Measurements from ENCODE around the gene GALR3.

GALR3 gene

DNA sequence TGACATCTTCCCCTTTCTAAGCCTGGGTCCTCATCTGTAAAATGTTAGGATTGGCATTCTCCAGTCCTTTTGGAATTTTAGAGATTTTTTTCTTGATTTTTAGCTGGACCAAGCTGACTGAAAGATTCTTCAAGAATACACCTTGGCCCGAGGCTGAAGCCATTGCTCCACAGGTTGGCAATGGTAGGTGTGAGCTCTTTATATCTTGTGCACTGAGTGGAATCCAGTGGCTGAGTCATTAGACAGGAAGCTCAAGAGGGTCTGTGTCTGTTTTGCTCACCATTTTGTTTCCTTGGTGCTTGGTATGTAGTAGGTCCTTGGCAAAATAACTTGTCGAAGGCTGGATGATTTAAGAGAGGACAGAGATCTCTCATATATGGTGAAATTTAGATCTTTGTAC lies 32.3 kb downstream of the GALR3 start:
- DNase-seq (ENCODE audit: extremely low read depth in 1 of 2, low read depth in 1 of 2), result no peak

DNA sequence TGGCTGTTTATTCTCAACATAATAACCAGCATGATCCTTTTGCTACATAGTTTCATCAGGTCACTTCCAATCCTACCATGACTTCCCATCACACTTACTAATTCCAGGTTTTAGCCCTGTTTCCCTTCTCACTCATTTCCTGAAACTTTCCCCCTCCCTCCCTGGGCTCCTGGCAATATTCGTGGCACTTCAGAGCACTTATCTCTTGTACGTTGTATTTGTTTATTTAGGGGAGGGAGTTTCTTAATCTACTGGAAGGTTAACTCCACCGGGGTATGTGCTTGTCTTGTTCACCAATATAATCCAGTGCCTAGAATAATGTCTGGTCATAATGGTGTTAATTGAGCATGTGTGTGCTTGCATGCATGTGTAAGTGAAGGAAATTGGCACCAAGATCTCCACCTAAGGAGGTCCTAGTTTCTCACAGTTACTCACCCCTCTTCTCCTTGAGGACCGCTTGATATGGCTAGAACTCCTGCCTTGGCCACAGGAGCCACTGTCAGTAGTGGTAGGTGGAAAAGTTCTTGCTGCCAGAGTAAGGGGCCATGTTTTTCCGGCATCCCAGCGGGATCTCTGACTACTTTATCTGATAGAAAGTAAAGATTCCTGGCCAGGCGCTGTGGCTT lies 37.7 kb downstream of the GALR3 start:
- DNase-seq (ENCODE audit: extremely low read depth in 1 of 2, low read depth in 1 of 2), result no peak

GRCh38 chr22:37862570-37863325 lies 39.6 kb downstream of the GALR3 start:
- DNase-seq (ENCODE audit: extremely low read depth in 1 of 2, low read depth in 1 of 2), result no peak

- DNase-seq (ENCODE audit: extremely low read depth in 1 of 2, low read depth in 1 of 2), result no peak
Observed at GRCh38 chr22:37865510-37865909, 42.3 kb downstream of the GALR3 start.

DNA sequence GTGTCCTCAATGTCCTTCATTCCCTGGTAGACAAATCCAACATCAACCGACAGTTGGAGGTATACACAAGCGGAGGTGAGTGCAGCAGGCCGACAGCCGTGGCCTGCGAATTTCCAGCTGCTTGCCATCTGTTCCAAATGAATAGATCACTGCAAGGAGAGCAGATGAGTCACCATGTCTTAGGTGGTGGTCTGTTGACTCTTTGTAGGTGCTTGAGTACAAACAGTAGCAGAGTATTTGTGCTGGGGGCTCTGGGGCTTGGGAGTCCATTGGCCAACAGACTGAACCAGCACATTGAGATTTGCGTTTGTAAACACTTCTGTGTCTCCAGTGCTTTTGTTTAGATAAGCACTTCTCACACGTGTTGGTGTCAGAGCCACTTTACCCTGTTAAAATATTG lies 47.1 kb downstream of the GALR3 start:
- DNase-seq (ENCODE audit: extremely low read depth in 1 of 2, low read depth in 1 of 2), result no peak

Data from stimulated activated CD8-positive, alpha-beta memory T cell treated with anti-CD3 and anti-CD28 coated beads, Interleukin-7, amount 100 ng/mL, for 48 hours (primary cell).